Fibroblast of gingiva (primary cell): ENCODE data around the gene GGTLC1.
A peak's percentile ranks its signal among the peaks of the same experiment; 100 is the strongest.

Experiments
- DNase-seq: peaks from one replicate; pipeline ENCODE4 v3.0.0-alpha.2; 2011; ENCODE audit warnings: low read depth

The GGTLC1 gene

GRCh38 chr20:23966298-23966697, 22.3 kb downstream of the GGTLC1 start:
- DNase-seq = no peak

GRCh38 chr20:23963941-23964340, 24.6 kb downstream of the GGTLC1 start:
- DNase-seq = no peak

GRCh38 chr20:23962272-23962671, 26.3 kb downstream of the GGTLC1 start:
- no peak for DNase-seq

GRCh38 chr20:23959054-23959453, 29.5 kb downstream of the GGTLC1 start:
- DNase-seq = no peak

- DNase-seq = no peak
Observed at GRCh38 chr20:23955896-23956295, 32.7 kb downstream of the GGTLC1 start.

GRCh38 chr20:23954008-23954745, 34.4 kb downstream of the GGTLC1 start:
- DNase-seq = no peak

GRCh38 chr20:23946206-23946605, 42.4 kb downstream of the GGTLC1 start:
- DNase-seq = no peak

- DNase-seq = no peak
Observed at GRCh38 chr20:23943304-23943703, 45.3 kb downstream of the GGTLC1 start.

GRCh38 chr20:23939641-23940040, 48.9 kb downstream of the GGTLC1 start:
- DNase-seq = no peak

GRCh38 chr20:23939063-23939462, 49.5 kb downstream of the GGTLC1 start:
- DNase-seq = no peak

- no peak for DNase-seq
Observed at GRCh38 chr20:23938118-23938438, 50.5 kb downstream of the GGTLC1 start.

- DNase-seq = peak; percentile 36
Observed at GRCh38 chr20:23937303-23938117, 51.1 kb downstream of the GGTLC1 start.
